ENCODE measurements around the gene ACSS2. TPM values are rescaled to one million over a fixed set of nuclear protein-coding genes. Genes with fewer than 3 reads are reported as not detected.
"Not testable (repeated sequence)": the region's sequence is repeated elsewhere in the genome, so short reads cannot be mapped to it uniquely, and the experiment has no call there.

ACSS2 gene
- total and polyA plus RNA-seq, 2 experiments from 2014 or later, result 26.1 to 49.3 TPM

GRCh38 chr20:34898129-34898528 is 21.7 kb downstream of the ACSS2 start:
- H3K36me3 ChIP-seq (ENCODE audit: insufficient read depth); H3K27me3 ChIP-seq (ENCODE audit: insufficient read depth); H3F3A ChIP-seq (replicated peaks; ENCODE audit: low read depth); H3K4me1 ChIP-seq (ENCODE audit: insufficient read depth); H3K9me3 Mint-ChIP-seq; H3K4me2 ChIP-seq; H3K9me2 ChIP-seq (ENCODE audit: insufficient read depth); H3K27ac Mint-ChIP-seq; ATAC-seq; H3K27me3 Mint-ChIP-seq (ENCODE audit: insufficient read depth, low read depth, poor library complexity); H4K20me1 ChIP-seq (replicated peaks; ENCODE audit: insufficient read depth); H3K27ac ChIP-seq (ENCODE audit: low read depth); H3K4me3 Mint-ChIP-seq; DNase-seq (ENCODE audit: low spot score); H3K79me2 ChIP-seq (replicated peaks; ENCODE audit: insufficient read depth); H2AFZ ChIP-seq; H3K4me3 ChIP-seq; H3K4me1 Mint-ChIP-seq: not testable (repeated sequence)
- H3K36me3 Mint-ChIP-seq (ENCODE audit: low read depth), result peaks cover 15% of the 10 kb centered on the region

DNA sequence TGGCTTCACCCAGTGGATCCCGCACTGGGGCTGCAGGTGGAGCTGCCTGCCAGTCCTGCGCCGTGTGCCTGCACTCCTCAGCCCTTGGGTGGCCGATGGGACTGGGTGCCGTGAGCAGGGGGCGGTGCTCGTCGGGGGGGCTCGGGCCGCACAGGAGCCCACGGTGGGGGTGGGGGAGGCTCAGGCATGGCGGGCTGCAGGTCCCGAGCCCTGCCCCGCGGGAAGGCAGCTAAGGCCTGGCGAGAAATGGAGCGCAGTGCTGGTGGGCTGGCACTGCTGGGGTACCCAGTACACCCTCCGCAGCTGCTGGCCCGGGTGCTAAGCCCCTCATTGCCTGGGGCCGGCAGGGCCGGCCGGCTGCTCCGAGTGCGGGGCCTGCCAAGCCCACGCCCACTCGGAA is 22.3 kb downstream of the ACSS2 start:
- H3K27me3 Mint-ChIP-seq (ENCODE audit: insufficient read depth, low read depth, poor library complexity), result not testable (repeated sequence)

GRCh38 chr20:34904202-34904621 is 27.8 kb downstream of the ACSS2 start:
- H3K4me1 Mint-ChIP-seq, result no peaks in the 10 kb centered on the region
- H3K27me3 Mint-ChIP-seq (ENCODE audit: insufficient read depth, low read depth, poor library complexity), result peaks cover 2% of the 10 kb centered on the region
- H3K4me1 ChIP-seq (ENCODE audit: insufficient read depth), result no peaks in the 10 kb centered on the region
- H3K36me3 Mint-ChIP-seq (ENCODE audit: low read depth), result peaks cover 7% of the 10 kb centered on the region
- H3K9me3 Mint-ChIP-seq, result peaks cover 6% of the 10 kb centered on the region; the same call in 2 of the 3 replicates
- no peak for DNase-seq (ENCODE audit: low spot score)
- H3K27ac ChIP-seq (ENCODE audit: low read depth), result no peak overlapping the region
- H4K20me1 ChIP-seq (replicated peaks; ENCODE audit: insufficient read depth), result no peaks in the 10 kb centered on the region
- 0 out of 2 replicates have a peak, but pooled peaks cover 3% of the 10 kb centered on the region for H3F3A ChIP-seq (replicated peaks; ENCODE audit: low read depth)
- no peaks in the 10 kb centered on the region for H3K36me3 ChIP-seq (ENCODE audit: insufficient read depth)
- ATAC-seq, result no peak
- H3K4me3 Mint-ChIP-seq, result no peak overlapping the region
- H3K4me2 ChIP-seq, result no peak overlapping the region
- no peak overlapping the region for H3K4me3 ChIP-seq
- no peaks in the 10 kb centered on the region for H3K27me3 ChIP-seq (ENCODE audit: insufficient read depth)
- H2AFZ ChIP-seq, result no peak overlapping the region
- no peaks in the 10 kb centered on the region for H3K79me2 ChIP-seq (replicated peaks; ENCODE audit: insufficient read depth)
- no peak overlapping the region for H3K27ac Mint-ChIP-seq
- H3K9me2 ChIP-seq (ENCODE audit: insufficient read depth), result no peaks in the 10 kb centered on the region
- TF ChIP-seq STAT1 (IDR thresholded peaks at IDR 0.05; ENCODE audit: unreplicated experiment) (no peak), EZH2phosphoT487 (IDR thresholded peaks at IDR 0.05; ENCODE audit: unreplicated experiment) (no peak), ZNF114 (CRISPR knock-in tag; IDR thresholded peaks at IDR 0.05) (no peak), REST (IDR thresholded peaks at IDR 0.05; ENCODE audit: unreplicated experiment) (no peak), ZNF331 (CRISPR knock-in tag; IDR thresholded peaks at IDR 0.05; ENCODE audit: low read depth) (no peak)
- TF ChIP-seq, protein P1, sequence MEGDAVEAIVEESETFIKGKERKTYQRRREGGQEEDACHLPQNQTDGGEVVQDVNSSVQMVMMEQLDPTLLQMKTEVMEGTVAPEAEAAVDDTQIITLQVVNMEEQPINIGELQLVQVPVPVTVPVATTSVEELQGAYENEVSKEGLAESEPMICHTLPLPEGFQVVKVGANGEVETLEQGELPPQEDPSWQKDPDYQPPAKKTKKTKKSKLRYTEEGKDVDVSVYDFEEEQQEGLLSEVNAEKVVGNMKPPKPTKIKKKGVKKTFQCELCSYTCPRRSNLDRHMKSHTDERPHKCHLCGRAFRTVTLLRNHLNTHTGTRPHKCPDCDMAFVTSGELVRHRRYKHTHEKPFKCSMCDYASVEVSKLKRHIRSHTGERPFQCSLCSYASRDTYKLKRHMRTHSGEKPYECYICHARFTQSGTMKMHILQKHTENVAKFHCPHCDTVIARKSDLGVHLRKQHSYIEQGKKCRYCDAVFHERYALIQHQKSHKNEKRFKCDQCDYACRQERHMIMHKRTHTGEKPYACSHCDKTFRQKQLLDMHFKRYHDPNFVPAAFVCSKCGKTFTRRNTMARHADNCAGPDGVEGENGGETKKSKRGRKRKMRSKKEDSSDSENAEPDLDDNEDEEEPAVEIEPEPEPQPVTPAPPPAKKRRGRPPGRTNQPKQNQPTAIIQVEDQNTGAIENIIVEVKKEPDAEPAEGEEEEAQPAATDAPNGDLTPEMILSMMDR (conservative IDR thresholded peaks at IDR 0.05; ENCODE audit: low read depth in 2 of 2), result no peak

More for the DNA sequence above, 22.3 kb downstream of the ACSS2 start:
- not testable (repeated sequence) for H3K4me1 Mint-ChIP-seq; H3K79me2 ChIP-seq (replicated peaks; ENCODE audit: insufficient read depth); DNase-seq (ENCODE audit: low spot score); H3K27ac Mint-ChIP-seq; H3K36me3 ChIP-seq (ENCODE audit: insufficient read depth); H3K27me3 ChIP-seq (ENCODE audit: insufficient read depth); H3K27ac ChIP-seq (ENCODE audit: low read depth); H3K9me3 Mint-ChIP-seq; H2AFZ ChIP-seq; H3K4me3 ChIP-seq; H3F3A ChIP-seq (replicated peaks; ENCODE audit: low read depth); H3K4me3 Mint-ChIP-seq; H4K20me1 ChIP-seq (replicated peaks; ENCODE audit: insufficient read depth); ATAC-seq; H3K4me2 ChIP-seq; H3K4me1 ChIP-seq (ENCODE audit: insufficient read depth); H3K9me2 ChIP-seq (ENCODE audit: insufficient read depth)
- peaks cover 15% of the 10 kb centered on the region for H3K36me3 Mint-ChIP-seq (ENCODE audit: low read depth)

Measured in GM23338 (cell line).